AG09319 (cell line): ENCODE results near the gene SORBS1.

ENCODE experiments used
- DNase-seq: peaks from one replicate; pipeline ENCODE4 v3.0.0-alpha.2; 2010; ENCODE audit warnings: low read depth; ENCODE audit errors: extremely low read depth
- TF ChIP-seq, protein P1 (sequence below): IDR thresholded peaks from 2 replicates; pipeline ENCODE4 v1.5.1; 2011; ENCODE audit warnings: low read depth, mild to moderate bottlenecking, inconsistent platforms, low read length, moderate library complexity

SORBS1 gene

DNA sequence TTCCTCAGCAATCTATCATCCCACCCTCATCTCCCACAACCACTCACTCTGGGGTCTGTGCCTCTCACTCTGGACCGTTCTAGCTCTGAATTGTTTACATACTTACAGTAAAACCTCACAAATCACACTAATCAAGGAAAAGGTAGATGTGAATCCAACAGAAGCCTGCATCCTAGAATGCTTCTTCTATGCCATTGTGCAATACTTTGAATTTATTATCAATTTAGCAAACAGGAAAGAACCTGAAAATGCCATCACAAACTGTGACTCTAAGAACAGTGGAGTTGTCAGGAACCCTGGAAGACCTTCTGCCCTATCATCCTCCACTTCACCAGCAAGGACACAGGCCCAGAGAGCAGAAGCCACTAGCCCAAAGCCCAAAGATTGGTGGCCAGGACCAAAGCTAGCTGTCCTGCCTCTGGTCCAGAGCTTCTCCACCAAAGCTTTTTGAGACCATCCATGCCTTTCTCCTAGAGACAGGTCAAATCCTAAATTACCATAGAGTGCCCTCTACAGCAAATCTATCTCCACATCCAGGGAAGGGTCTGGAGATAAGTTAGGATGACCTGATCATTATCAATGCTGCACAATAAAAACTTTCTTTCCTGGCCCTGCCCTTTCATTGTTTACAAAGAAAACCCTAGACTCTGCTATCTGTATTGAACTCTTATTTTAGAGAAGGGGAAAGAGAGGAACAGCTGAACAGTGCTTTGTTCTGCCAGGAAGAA lies 2.4 kb downstream of the SORBS1 start:
- TF ChIP-seq, protein P1, sequence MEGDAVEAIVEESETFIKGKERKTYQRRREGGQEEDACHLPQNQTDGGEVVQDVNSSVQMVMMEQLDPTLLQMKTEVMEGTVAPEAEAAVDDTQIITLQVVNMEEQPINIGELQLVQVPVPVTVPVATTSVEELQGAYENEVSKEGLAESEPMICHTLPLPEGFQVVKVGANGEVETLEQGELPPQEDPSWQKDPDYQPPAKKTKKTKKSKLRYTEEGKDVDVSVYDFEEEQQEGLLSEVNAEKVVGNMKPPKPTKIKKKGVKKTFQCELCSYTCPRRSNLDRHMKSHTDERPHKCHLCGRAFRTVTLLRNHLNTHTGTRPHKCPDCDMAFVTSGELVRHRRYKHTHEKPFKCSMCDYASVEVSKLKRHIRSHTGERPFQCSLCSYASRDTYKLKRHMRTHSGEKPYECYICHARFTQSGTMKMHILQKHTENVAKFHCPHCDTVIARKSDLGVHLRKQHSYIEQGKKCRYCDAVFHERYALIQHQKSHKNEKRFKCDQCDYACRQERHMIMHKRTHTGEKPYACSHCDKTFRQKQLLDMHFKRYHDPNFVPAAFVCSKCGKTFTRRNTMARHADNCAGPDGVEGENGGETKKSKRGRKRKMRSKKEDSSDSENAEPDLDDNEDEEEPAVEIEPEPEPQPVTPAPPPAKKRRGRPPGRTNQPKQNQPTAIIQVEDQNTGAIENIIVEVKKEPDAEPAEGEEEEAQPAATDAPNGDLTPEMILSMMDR, result no peak
- no peak for DNase-seq

DNA sequence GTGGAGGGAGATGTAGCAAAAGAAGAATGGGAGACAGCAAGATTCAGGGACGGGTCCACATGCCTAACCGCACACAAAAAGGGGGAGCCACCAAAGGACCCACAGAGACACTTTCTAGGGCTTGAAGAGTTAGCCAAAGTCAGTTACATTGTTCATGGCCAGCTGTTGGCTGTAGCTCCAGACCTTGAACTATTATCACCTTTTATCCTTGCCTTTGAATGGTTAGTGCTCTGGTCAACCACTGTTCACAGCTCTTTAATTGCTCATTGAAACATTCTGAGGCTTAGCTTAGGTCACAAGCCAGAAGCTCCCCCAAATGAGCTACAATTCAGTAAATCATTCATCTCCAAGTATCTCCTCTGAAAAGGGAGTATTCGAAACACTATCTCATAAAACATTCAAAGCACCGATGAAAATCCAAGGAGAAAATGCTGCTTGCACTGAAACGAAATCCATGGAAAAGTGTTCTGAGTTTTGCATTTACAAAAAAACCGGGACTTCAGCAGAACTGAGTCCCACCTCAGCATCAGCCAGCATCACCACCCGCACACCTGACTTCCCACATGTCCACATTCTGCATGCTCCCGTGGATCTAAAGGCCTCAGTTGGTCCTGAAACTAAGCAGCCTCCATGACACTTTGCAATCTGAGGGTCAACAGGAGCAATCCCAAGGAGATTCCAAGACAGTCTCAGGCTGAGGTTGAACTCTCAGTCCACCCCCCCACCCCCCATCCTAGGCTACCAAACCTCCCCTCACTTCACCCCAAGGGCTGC lies 4.0 kb downstream of the SORBS1 start:
- TF ChIP-seq, protein P1, result no peak

DNA sequence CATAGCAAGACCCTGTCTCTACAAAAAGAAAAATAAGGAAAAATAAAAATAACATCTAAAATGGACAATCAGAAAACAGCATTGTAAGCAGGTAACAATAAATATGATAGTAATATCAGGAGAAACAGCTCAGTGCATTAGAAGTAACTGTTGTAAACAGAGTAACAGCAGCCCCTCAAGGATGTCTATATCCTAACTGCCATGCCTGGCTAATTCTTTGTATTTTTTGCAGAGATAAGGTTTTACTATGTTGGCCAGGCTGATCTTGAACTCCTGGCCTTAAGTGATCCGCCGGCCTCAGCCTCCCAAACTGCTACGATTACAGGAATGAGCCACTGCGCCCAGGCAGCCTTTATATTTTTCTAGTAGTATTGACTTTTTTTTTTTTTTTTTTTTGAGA lies 7.5 kb downstream of the SORBS1 start:
- TF ChIP-seq, protein P1, result no peak

More for the DNA sequence above, 4.0 kb downstream of the SORBS1 start:
- DNase-seq, result no peak

DNA sequence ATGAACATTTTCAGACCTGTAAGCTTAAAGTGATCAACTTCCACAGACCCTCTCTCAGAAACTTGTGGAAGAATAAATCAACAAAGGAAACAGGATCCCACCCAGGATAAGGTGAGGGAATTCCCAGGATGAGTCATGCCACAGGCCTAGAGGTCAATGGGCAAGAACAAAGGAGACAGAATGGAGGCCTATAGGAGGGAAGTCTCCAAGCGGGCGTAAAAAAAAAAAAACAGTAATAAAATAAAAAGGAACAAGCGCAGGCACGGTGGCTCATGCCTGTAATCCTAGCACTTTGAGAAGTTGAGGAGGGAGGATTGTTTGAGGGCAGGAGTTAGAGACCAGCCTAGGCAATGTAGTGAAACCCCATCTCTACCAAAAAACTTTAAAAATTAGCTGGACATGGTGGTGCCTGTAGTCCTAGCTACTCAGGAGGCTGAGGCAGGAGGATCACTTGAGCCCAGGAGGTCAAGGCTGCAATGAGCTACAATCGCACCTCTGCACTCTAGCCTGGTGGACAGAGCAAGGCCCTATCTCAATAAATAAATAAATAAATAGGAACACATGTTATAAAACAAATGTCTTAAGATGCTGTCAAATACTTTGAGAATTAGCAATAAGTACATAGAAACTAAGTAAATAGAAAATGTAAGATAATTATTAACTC lies 8.4 kb downstream of the SORBS1 start:
- no peak for DNase-seq
- TF ChIP-seq, protein P1, result no peak

More for the DNA sequence above, 7.5 kb downstream of the SORBS1 start:
- DNase-seq, result no peak

DNA sequence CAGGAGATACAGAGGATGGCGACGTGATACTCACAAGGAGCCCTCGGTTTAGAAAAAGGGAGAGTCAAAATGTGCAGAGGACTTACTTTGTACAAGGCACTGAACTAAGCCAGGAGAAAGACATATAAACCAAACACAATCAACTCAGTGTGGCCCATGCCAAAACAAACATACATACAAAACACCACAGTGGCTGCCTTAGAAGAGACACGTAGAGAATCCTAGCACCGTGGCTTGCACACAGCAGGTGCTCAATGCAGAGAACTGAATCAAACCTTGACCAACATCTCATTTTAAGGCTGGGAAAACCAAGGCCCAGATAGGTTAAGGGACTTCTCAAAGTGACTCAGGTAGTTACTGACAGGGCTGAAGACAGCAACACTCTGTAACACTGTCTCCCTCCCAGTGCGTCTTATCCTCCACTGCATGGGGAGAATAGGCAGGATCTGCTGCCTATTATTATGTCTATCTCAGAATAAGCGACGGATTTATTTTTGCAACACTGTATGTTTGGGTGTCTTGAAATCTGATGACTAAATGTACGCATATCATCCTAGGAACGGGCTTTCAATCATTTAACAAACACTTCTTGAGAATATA lies 11.0 kb downstream of the SORBS1 start:
- DNase-seq, result no peak
- TF ChIP-seq, protein P1, result no peak

DNA sequence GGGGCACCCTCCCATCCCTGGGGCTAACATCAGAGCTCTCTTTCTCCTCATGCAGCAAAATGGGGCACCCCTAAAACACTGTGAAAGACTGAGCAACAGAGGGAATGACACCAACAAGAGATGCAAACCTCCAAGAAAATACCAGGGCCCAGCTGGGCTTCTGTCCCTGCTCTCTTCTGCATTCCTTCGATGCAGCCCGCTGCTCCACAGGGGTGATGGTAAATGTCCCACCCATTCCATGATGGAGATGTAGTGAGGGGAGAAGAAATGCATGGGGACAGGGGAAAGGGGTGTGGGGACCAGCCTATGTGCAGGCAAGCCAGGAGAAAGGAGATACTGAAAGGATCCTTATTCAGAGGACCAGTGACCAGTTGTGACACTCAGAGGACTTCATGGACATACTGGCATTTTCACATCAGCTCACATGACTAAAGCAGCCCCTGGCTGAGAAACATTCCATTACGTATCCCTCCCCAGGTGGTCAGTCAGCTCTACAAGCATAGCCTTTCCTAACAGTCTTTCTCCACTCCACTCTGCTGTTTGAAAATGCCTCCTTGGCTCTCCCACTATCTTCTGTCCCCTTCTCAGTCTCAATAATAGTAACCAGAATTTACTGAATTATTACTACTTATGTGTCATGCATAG lies 13.3 kb downstream of the SORBS1 start:
- TF ChIP-seq, protein P1, result no peak

More for the DNA sequence above, 13.3 kb downstream of the SORBS1 start:
- no peak for DNase-seq
